Smooth muscle cell of bladder (primary cell): ENCODE results near the gene FAM25A. TPM values are rescaled to one million over a fixed set of nuclear protein-coding genes. Genes with fewer than 3 reads are reported as not detected.

Experiments used
- total RNA-seq: library from RNA; depleted of rRNA; stranded (reverse); fragments of >200 nt; gene quantifications from 2 replicates; pipeline ENCODE4 v1.2.3, GENCODE V29; 2014

FAM25A gene
- not detected in 2 replicates for total RNA-seq

GRCh38 chr10:87020056-87020455 is at the start of gene FAM25A:
TSS of gene FAM25A (plus strand) at chr10:87020294. CDS start at chr10:87020325, 31 bp downstream.

Other genes starting within 250 kb of the FAM25A start
- gene MMRN2, start 62.7 kb upstream of the FAM25A start, total RNA-seq, result 1.7 and 1.8 TPM in 2 replicates
- gene SNCG, start 61.7 kb upstream of the FAM25A start, total RNA-seq, result 16.5 and 23.8 TPM in 2 replicates
- gene ADIRF, start 51.8 kb upstream of the FAM25A start, total RNA-seq, result 107 and 110 TPM in 2 replicates
- gene GLUD1, start 74.5 kb downstream of the FAM25A start, total RNA-seq, result 218 and 273 TPM in 2 replicates
- 22.0 and 22.9 TPM in 2 replicates for gene SHLD2, start 74.9 kb downstream of the FAM25A start, total RNA-seq
- gene NUTM2A, start 205.2 kb downstream of the FAM25A start, total RNA-seq, result 0.28 and 0.37 TPM in 2 replicates